HL-60 (cell line): ENCODE measurements around the gene PHC2.

Experiments
- GABPA ChIP-seq: IDR thresholded peaks from 2 replicates; pipeline ENCODE4 v1.6.1; 2012; ENCODE audit warnings: low read depth
- POLR2AphosphoS5 ChIP-seq: IDR thresholded peaks from 2 replicates; pipeline ENCODE4 v1.6.1; 2012; ENCODE audit warnings: low read depth
- SPI1 ChIP-seq: IDR thresholded peaks from 2 replicates; pipeline ENCODE4 v1.6.1; 2012; ENCODE audit warnings: low read depth, mild to moderate bottlenecking, borderline replicate concordance
- TF ChIP-seq, protein P1 (sequence below): IDR thresholded peaks from one replicate; pipeline ENCODE4 v1.5.1; 2011; ENCODE audit warnings: low read length, control low read depth, inconsistent platforms; ENCODE audit not compliant: insufficient read depth

DNA sequence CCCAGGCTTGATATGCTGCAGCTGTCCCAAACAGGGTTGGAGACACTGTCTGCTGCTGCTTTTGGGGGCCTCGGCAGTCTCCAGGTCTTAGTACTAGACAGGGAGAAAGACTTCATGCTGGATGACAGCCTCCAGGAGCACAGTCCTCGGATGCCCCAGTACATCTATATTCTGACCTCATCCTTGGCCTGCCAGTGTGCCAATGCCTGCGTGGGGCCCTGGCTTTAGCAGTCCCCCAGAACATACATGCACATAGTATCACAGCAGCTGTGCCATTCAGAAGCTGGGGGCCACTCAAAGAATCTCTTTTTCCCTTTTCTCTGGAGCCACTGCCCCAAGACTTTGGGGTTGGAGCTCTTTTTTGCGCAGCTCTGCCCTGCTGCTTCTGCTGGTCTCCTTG, 37.1 kb upstream of the PHC2 start:
- TF ChIP-seq, protein P1, sequence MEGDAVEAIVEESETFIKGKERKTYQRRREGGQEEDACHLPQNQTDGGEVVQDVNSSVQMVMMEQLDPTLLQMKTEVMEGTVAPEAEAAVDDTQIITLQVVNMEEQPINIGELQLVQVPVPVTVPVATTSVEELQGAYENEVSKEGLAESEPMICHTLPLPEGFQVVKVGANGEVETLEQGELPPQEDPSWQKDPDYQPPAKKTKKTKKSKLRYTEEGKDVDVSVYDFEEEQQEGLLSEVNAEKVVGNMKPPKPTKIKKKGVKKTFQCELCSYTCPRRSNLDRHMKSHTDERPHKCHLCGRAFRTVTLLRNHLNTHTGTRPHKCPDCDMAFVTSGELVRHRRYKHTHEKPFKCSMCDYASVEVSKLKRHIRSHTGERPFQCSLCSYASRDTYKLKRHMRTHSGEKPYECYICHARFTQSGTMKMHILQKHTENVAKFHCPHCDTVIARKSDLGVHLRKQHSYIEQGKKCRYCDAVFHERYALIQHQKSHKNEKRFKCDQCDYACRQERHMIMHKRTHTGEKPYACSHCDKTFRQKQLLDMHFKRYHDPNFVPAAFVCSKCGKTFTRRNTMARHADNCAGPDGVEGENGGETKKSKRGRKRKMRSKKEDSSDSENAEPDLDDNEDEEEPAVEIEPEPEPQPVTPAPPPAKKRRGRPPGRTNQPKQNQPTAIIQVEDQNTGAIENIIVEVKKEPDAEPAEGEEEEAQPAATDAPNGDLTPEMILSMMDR, result no peak
- TF ChIP-seq POLR2AphosphoS5 (no peak), SPI1 (no peak), GABPA (no peak)
